ENCODE measurements around the gene TBX2.

- TF ChIP-seq POLR2A (IDR thresholded peaks at IDR 0.05) (no peak), CTCF (IDR thresholded peaks at IDR 0.05) (no peak)
Measured at GRCh38 chr17:61380836-61381525, 18.7 kb upstream of the TBX2 start.
